ENCODE data around the gene STOML1. TPM values are rescaled to one million over a fixed set of nuclear protein-coding genes. Genes with fewer than 3 reads are reported as not detected.

Gene STOML1
- total RNA-seq, 2 experiments from 2014 or later = 8.3 to 10.6 TPM

DNA sequence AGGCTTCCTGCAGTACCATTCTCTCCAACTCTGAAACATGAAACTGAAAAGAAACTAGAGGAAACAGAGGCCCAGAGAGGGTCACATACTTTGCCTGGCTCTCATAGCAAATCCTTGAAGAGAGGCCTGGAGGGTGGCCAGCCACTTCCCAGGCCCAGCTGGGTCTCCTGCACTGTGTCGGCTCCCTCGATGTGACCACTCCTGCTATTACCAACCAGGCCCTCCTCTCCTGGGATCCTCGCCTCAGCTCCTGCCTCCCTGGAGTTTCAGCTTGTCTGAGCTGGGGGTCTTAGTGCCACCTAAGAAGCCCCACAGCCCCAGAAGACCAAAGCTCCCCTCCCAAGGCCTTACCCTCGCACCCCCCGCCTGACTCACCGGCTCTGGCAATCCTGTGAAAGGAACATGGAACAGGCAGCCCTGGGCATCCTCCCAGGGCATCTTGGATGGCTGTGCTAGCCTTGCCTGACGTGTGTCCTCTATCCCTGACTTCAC is 61.3 kb downstream of the STOML1 start:
- no peak overlapping the region for H3K27ac Mint-ChIP-seq
- H3K4me1 Mint-ChIP-seq = peaks cover 13% of the 10 kb centered on the region
- no peaks in the 10 kb centered on the region for H3K27me3 Mint-ChIP-seq
- H3K36me3 Mint-ChIP-seq = no peaks in the 10 kb centered on the region
- H3K9me3 Mint-ChIP-seq = no peaks in the 10 kb centered on the region
- no peak for DNase-seq
- H3K4me3 Mint-ChIP-seq = no peak overlapping the region

DNA sequence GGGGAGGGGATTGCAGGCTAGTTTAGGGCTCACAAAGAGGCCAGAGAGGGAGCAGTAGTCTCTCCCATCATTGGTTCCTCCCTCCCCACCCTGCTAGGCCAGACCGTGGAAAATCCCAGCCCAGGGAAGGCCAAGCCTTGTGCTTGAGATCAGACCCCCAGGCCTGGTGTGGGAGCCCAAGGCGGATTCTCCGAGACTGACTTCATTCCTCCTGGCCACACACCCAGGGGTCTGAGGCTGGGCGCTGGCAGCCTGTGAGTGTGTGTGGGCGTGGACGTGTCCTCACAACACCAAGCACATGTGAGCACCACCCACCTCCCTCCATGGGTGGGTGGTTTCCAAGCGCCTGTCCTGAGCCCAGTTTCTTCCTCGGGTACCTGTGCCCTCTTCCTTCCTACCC is 61.7 kb downstream of the STOML1 start:
- Mint-ChIP-seq H3K27ac (no peak overlapping the region), H3K36me3 (no peaks in the 10 kb centered on the region), H3K4me3 (no peak overlapping the region), H3K4me1 (peaks cover 15% of the 10 kb centered on the region), H3K9me3 (no peaks in the 10 kb centered on the region), H3K27me3 (no peaks in the 10 kb centered on the region)
- DNase-seq = no peak

DNA sequence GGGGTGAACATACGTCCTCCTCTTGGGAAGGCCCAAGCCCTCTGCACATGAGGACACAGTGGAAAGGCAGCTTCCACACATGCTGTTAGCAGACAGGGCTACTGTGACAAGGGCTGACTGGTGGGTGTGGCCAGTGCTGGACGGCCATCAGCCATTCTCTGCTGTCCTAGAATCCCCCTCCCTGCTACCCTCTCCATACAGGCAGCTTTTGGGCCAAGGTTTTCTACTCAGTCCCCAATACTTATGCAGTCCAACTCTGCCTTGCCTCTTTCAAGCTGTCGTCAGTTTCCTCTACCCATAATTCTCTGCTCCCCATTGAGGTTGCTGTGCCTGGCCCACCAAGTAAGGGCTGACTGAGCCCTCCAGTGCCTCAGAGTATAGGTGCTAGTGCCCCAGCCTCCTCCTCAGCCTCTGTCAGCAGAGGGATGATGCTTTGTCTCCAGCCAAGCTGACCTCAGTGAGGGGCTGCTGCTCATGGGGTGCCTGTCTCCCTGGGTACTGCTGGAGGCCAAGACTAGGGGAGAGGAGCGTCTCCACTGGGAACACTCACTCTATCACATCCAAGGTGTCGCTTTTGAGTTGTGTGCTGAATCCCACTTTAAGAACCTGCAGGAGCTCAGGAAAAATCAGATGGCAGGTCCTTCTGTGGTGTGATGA is 63.0 kb downstream of the STOML1 start:
- Mint-ChIP-seq H3K27ac (no peak overlapping the region), H3K36me3 (no peaks in the 10 kb centered on the region), H3K4me1 (peaks cover 24% of the 10 kb centered on the region), H3K9me3 (no peaks in the 10 kb centered on the region), H3K4me3 (no peak overlapping the region), H3K27me3 (no peaks in the 10 kb centered on the region)
- DNase-seq = no peak

Other genes starting within 250 kb of the STOML1 start
- gene INSYN1, start 238.9 kb downstream of the STOML1 start, total RNA-seq = not detected
- gene TBC1D21, start 118.7 kb downstream of the STOML1 start, total RNA-seq = not detected
- 1 to 10 TPM; 2.1 to 2.4 TPM for gene LOXL1, start 65.8 kb downstream of the STOML1 start, total RNA-seq
- 10 to 100 TPM; 53.4 to 54.3 TPM for gene PML, start 2.4 kb upstream of the STOML1 start, total RNA-seq
- gene GOLGA6A, start 90.3 kb upstream of the STOML1 start, total RNA-seq = not detected
- not detected for gene ISLR2, start 138.3 kb upstream of the STOML1 start, total RNA-seq
- gene ISLR, start 181.4 kb upstream of the STOML1 start, total RNA-seq = not detected
- under 1 TPM; 0.25 to 0.28 TPM for gene STRA6, start 210.5 kb upstream of the STOML1 start, total RNA-seq
- under 1 TPM in 1 of 2 experiments, not detected in 1; 0.20 TPM for gene CCDC33, start 244.0 kb upstream of the STOML1 start, total RNA-seq